Germinal center (tissue), 1 donor: ENCODE results near the gene LMBRD2.
"Not testable (repeated sequence)": the region's sequence is repeated elsewhere in the genome, so short reads cannot be mapped to it uniquely, and the experiment has no call there.

Experiments used
- DNase-seq: peaks from one replicate; pipeline ENCODE4 v3.0.0; 2012; ENCODE audit warnings: mixed read lengths, low spot score

LMBRD2 gene

GRCh38 chr5:36161361-36161760 lies 9.7 kb upstream of the LMBRD2 start:
- no peak for DNase-seq

- DNase-seq = no peak
Measured at GRCh38 chr5:36160617-36161016, 8.9 kb upstream of the LMBRD2 start.

GRCh38 chr5:36158144-36158543 lies 6.5 kb upstream of the LMBRD2 start:
- no peak for DNase-seq

GRCh38 chr5:36156619-36157018 lies 4.9 kb upstream of the LMBRD2 start:
- DNase-seq = no peak

GRCh38 chr5:36156121-36156601 lies 4.5 kb upstream of the LMBRD2 start:
- DNase-seq = no peak

GRCh38 chr5:36155291-36155690 lies 3.6 kb upstream of the LMBRD2 start:
- no peak for DNase-seq

- DNase-seq = no peak
Measured at GRCh38 chr5:36153726-36154125, 2.0 kb upstream of the LMBRD2 start.

GRCh38 chr5:36153298-36153677 lies 1.6 kb upstream of the LMBRD2 start:
- no peak for DNase-seq

- DNase-seq = peak; percentile 27
Measured at GRCh38 chr5:36152324-36153297, 924 bp upstream of the LMBRD2 start.

GRCh38 chr5:36150676-36151433 lies 832 bp downstream of the LMBRD2 start:
- DNase-seq = peak; percentile 13

- DNase-seq = no peak
Measured at GRCh38 chr5:36147681-36148080, 4.0 kb downstream of the LMBRD2 start.

- DNase-seq = no peak
Measured at GRCh38 chr5:36146390-36146789, 5.3 kb downstream of the LMBRD2 start.

- no peak for DNase-seq
Measured at GRCh38 chr5:36145311-36145710, 6.4 kb downstream of the LMBRD2 start.

- no peak for DNase-seq
Measured at GRCh38 chr5:36138900-36139683, 12.6 kb downstream of the LMBRD2 start.

- DNase-seq = no peak
Measured at GRCh38 chr5:36136581-36136980, 15.1 kb downstream of the LMBRD2 start.

GRCh38 chr5:36135988-36136387 lies 15.7 kb downstream of the LMBRD2 start:
- DNase-seq = no peak

- not testable (repeated sequence) for DNase-seq
Measured at GRCh38 chr5:36133009-36133408, 18.7 kb downstream of the LMBRD2 start.

GRCh38 chr5:36129666-36130065 lies 22.0 kb downstream of the LMBRD2 start:
- not testable (repeated sequence) for DNase-seq

- no peak for DNase-seq
Measured at GRCh38 chr5:36128795-36129194, 22.9 kb downstream of the LMBRD2 start.

GRCh38 chr5:36125868-36126267 lies 25.8 kb downstream of the LMBRD2 start:
- no peak for DNase-seq

- DNase-seq = no peak
Measured at GRCh38 chr5:36111238-36111637, 40.4 kb downstream of the LMBRD2 start.
